ENCODE measurements around the gene TIGAR. TPM values are rescaled to one million over a fixed set of nuclear protein-coding genes. Genes with fewer than 3 reads are reported as not detected.

Gene TIGAR
- total and polyA plus RNA-seq, 11 donors, result 3.6 to 16.4 (median 11.3) TPM

DNA sequence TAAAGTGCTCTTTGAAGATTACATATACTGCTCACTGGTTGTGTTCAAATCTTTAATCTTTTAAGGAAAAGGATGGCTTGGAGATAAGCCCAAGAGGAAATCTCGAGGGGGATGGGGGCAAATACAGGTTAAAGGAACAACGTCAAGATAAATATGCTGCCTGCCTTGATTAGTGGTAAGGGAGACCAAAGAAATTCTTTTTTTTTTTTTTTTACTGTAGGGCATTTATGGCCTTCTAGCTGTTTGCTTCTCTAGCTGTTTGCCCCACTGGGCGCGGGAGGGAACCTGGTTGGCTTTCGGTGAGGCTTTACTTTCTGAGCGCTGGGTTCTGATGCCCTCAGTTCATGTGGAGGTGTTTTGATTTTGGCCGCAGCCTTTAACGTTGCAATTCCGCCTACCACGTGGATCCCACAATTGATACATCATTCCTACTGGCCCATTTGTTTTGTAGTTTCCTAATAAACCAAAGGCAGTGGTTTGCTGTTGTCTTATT, 41.8 kb upstream of the TIGAR start:
- peaks cover 0 to 81% (median 75%) of the 10 kb centered on the region in 9 donors for H3K36me3 ChIP-seq
- no peak for TF ChIP-seq POLR2A (IDR thresholded peaks at IDR 0.05)
- TF ChIP-seq, protein P1, sequence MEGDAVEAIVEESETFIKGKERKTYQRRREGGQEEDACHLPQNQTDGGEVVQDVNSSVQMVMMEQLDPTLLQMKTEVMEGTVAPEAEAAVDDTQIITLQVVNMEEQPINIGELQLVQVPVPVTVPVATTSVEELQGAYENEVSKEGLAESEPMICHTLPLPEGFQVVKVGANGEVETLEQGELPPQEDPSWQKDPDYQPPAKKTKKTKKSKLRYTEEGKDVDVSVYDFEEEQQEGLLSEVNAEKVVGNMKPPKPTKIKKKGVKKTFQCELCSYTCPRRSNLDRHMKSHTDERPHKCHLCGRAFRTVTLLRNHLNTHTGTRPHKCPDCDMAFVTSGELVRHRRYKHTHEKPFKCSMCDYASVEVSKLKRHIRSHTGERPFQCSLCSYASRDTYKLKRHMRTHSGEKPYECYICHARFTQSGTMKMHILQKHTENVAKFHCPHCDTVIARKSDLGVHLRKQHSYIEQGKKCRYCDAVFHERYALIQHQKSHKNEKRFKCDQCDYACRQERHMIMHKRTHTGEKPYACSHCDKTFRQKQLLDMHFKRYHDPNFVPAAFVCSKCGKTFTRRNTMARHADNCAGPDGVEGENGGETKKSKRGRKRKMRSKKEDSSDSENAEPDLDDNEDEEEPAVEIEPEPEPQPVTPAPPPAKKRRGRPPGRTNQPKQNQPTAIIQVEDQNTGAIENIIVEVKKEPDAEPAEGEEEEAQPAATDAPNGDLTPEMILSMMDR (IDR thresholded peaks at IDR 0.05), result no peak
- no peaks in the 10 kb centered on the region for H3K9me3 ChIP-seq
- peaks cover 7 to 82% (median 62%) of the 10 kb centered on the region in 12 donors for H3K4me1 ChIP-seq
- peak overlapping the region; percentile 38 to 98 (median 90) for H3K27ac ChIP-seq
- intact Hi-C loops (cut with DNase I), result loop anchor here in 8 of 10 donors (2.0 to 10.0 kb wide), 8 partner anchors 43 to 394 kb away; partner anchors contain the start of gene TIGAR (in 1 of the 8)
- ATAC-seq, result no peak
- peak overlapping the region in 5 of 12 donors; percentile 10 to 39 (median 27) for H3K4me3 ChIP-seq
- 43 to 60% (median 57%) methylated on average over 10 of the region's 10 CpGs for WGBS, 4 donors
- peaks cover 0 to 3% (median 0%) of the 10 kb centered on the region in 9 donors for H3K27me3 ChIP-seq
- DNase-seq, result no peak

DNA sequence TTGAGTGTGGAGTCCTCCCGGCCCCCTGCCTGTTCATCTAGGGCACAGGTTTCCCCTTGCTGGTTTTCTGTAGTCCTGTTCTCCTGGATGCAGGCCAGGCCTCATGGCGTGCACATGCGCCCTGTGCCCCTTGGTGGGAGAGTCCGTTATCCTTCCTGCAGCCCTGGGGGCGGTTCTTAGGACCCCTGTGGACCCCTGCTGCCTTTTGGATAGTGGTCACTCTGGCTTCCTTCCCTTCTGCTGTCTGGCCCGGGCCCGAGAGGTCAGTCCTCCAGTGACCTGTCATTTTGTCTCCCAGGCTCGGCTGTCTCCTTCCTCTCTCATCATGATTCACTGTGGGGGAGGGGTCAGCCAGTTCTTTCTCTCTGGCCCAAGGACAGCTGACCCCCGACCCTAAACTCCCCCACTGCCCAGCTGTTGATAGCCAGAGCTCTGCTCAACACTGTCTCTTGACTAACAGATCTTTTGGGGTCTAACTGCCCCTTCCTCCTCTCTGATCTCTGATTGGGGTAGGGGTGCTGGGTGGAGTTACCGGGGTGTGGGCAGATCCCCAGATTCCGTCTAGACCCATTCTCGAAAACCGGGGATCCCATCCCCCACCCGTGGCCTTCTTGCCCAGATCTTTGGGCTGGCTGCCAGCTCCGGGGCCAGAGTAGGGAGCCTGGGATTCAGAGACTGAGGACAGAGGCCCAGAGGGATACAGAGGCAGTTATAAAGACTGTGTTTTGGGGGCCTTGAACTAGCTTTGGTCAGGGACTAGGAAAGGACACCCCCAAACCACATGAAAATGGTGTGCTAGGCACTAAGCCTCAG, 40.5 kb upstream of the TIGAR start:
- Histone ChIP-seq H3K27ac (peak overlapping the region; percentile 49 to 98 (median 84)), H3K36me3 (peaks cover 0 to 94% (median 88%) of the 10 kb centered on the region in 9 donors), H3K4me3 (peak overlapping the region in 7 of 12 donors; percentile 8 to 29 (median 20)), H3K9me3 (no peaks in the 10 kb centered on the region), H3K4me1 (peaks cover 7 to 92% (median 65%) of the 10 kb centered on the region in 12 donors), H3K27me3 (no peaks in the 10 kb centered on the region)
- TF ChIP-seq, protein P1 (IDR thresholded peaks at IDR 0.05), result no peak
- TF ChIP-seq POLR2A (IDR thresholded peaks at IDR 0.05), result no peak
- intact Hi-C loops (cut with DNase I), result loop anchor here in 2 of 10 donors (5.0 to 10.0 kb wide), 2 partner anchors 393 to 396 kb away; no protein-coding TSS in a partner anchor
- ATAC-seq (peak; percentile 22 to 57 (median 46)), DNase-seq (peak; percentile 72 to 86 (median 84))
- 9 to 30% (median 22%) methylated on average over 14 to 15 of the region's 15 CpGs for WGBS, 4 donors

DNA sequence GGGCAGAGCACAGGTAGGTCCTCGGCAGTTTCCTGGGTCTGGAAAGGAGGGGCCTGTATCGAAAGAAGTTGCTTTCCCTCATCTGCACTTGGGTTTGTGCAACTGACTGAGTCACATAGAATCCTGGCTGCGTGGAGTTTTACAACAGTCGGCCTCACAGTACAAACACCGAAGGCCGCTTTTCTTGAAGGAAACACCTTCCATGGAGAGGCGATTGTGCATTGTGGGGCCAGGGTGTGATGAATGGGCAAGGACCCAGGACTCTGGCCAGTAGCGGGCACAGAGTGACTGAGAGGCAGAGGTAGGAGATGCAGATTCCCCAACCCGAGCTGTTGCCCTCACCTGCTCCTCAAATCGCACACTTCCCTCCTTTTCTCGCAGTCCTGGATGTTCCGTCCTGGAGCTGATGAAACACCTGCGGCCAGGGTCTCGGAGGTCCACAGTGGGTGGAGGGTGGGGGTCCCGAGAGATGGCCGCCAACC, 39.8 kb upstream of the TIGAR start:
- Histone ChIP-seq H3K27ac (peak overlapping the region; percentile 49 to 98 (median 84)), H3K27me3 (no peaks in the 10 kb centered on the region), H3K4me1 (peaks cover 7 to 97% (median 66%) of the 10 kb centered on the region in 12 donors), H3K4me3 (peak overlapping the region in 6 of 12 donors; percentile 8 to 29 (median 20)), H3K9me3 (no peaks in the 10 kb centered on the region), H3K36me3 (peaks cover 0 to 98% (median 94%) of the 10 kb centered on the region in 9 donors)
- DNase-seq (no peak), ATAC-seq (no peak)
- intact Hi-C loops (cut with DNase I), result loop anchor here in 2 of 10 donors (5.0 to 10.0 kb wide), 2 partner anchors 394 to 396 kb away; no protein-coding TSS in a partner anchor
- WGBS, 4 donors, result 70 to 77% (median 75%) methylated on average over 16 of the region's 16 CpGs
- TF ChIP-seq POLR2A (IDR thresholded peaks at IDR 0.05), result no peak
- TF ChIP-seq, protein P1 (IDR thresholded peaks at IDR 0.05), result no peak
